Pancreas (tissue), 10 donors: Measurements from ENCODE around the gene SNCA. TPM values are rescaled to one million over a fixed set of nuclear protein-coding genes. Genes with fewer than 3 reads are reported as not detected.

Source experiments
- ATAC-seq, 4 donors: fragments of 200-7000 bp; cut with Tn5 transposase; one replicate each; pipeline versions ENCODE4 v1.8.0 to v1.9.1; 2020; ENCODE audit warnings: mild to moderate bottlenecking in 4 of 4, moderate library complexity in 4 of 4
- DNase-seq, 6 donors: peaks; one replicate each; pipeline ENCODE4 v3.0.0-alpha.2; 2020
- FAIRE-seq: peaks from 2 replicates; lab custom pipeline; 2012; peaks lifted over from hg19 to GRCh38; lab: Jason Lieb, UNC
- H3K27ac ChIP-seq, 4 donors: fragments of 200-600 bp; sonication (generic); 1 replicate in 3 of 4; 2 replicates in 1 of 4; pipeline versions ENCODE4 v1.5.0 to v1.8.0; 2020
- H3K27me3 ChIP-seq, 4 donors: fragments of 200-600 bp; one replicate each; pipeline ENCODE4 v1.8.0; 2021
- H3K36me3 ChIP-seq, 3 donors: fragments of 200-600 bp; sonication (generic) in 1 of 3; one replicate each; pipeline versions ENCODE4 v1.5.0 to v1.8.0; 2020 to 2021
- H3K4me1 ChIP-seq, 3 donors: fragments of 200-600 bp; one replicate each; pipeline ENCODE4 v1.8.0; 2021
- H3K4me3 ChIP-seq, 4 donors: fragments of 200-600 bp; sonication (generic) in 2 of 4; one replicate each; pipeline versions ENCODE4 v1.5.0 to v1.8.0; 2020 to 2021
- H3K9me3 ChIP-seq, 4 donors: fragments of 200-600 bp; one replicate each; pipeline ENCODE4 v1.8.0; 2021
- WGBS, 2 donors: extraction: QIAGEN DNeasy Blood & Tissue Kit; methylation state at CpG; one replicate each; pipeline ENCODE4 v1.1.7; 2013; 5-methylcytosine and 5-hydroxymethylcytosine counted together
- intact Hi-C, 3 donors: fragments of 100-400 bp; cut with DNase I; formaldehyde crosslinking; loops; one replicate each; pipeline versions ENCODE4 v1.11.1 to v1.14.2; 2022
- polyA plus RNA-seq, 2 donors: library from polyadenylated mRNA; stranded (reverse); fragments of 200-250 nt; gene quantifications; one replicate each; pipeline ENCODE4 v1.2.3, GENCODE V29; 2013
- total RNA-seq, 6 donors: library from RNA; stranded (reverse); fragmentation: NEBNext Ultra II Directional in 4 of 6; extraction: Animal tissue kit (Norgen Biotek cat#: 25700) in 4 of 6; gene quantifications; one replicate each; pipeline versions ENCODE4 v1.2.1 to v1.2.4, GENCODE V29; 2021 to 2023
- TF ChIP-seq, protein P1 (sequence below), 4 donors: fragments of 200-600 bp; sonication (generic) in 3 of 4; IDR thresholded peaks; one replicate each; pipeline versions ENCODE4 v1.5.0 to v1.8.0; 2021; ENCODE audit warnings: antibody characterized with exemption in 4 of 4
- donor health status: healthy with polysubstance abuse.
- donor health status: DM: no; HTN: no; CAD: no; lungs with moderate emphysema.
- donor health status: DM: no; HTN: no; CAD: no.
- donor health status: control.
- donor health status: control.
- donor health status: Bipolar disorder and iron deficiency.
- donor health status: DM: yes; HTN: yes; CAD: no.
- donor health status: DM: no; HTN: no; CAD: no.
- donor health status: DM: no; HTN: no; CAD: no.
- donor health status: DM: yes; HTN: yes; CAD: no.

Gene SNCA
- total and polyA plus RNA-seq, 8 donors = 0.23 to 5.6 (median 1.7) TPM

DNA sequence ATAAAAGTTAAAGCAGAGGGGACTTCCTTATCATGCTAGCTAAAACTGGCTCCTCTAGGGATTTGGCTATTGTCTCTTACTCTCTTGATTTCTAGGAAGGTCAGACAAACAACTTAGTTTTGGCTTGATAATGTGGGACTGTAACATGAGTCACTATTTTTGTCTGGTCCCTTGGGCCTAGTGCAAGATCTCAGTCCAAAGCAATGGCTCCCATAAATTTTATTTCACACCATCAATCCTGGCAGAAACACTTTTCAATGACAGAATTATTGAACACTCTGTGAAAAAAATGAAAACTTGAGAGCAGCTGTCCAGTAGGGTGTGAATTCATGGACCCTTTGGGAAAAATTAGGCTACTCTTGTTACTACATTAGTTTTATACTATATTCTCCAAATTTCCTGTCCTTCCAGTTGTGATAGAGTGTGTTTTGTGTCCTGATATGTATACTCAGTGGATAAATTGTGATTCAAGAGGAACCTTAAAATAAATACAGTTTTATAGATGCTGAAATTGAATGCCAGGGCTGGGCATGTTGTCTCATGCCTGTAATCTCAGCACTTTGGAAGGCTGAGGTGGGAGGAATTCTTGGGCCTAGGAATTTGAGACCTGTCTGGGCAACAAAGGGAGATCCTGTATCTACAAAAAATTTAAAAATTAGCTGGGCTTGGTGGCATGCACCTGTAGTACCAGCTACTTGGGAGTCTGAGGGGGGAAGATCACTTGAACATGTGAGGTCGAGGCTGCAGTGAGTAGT lies 10.8 kb upstream of the SNCA start:
- DNase-seq = no peak
- Histone ChIP-seq H3K4me3 (no peak overlapping the region), H3K36me3 (no peaks in the 10 kb centered on the region), H3K9me3 (no peaks in the 10 kb centered on the region), H3K27ac (no peak overlapping the region), H3K4me1 (no peaks in the 10 kb centered on the region), H3K27me3 (no peaks in the 10 kb centered on the region)
- ATAC-seq = no peak
- TF ChIP-seq, protein P1, sequence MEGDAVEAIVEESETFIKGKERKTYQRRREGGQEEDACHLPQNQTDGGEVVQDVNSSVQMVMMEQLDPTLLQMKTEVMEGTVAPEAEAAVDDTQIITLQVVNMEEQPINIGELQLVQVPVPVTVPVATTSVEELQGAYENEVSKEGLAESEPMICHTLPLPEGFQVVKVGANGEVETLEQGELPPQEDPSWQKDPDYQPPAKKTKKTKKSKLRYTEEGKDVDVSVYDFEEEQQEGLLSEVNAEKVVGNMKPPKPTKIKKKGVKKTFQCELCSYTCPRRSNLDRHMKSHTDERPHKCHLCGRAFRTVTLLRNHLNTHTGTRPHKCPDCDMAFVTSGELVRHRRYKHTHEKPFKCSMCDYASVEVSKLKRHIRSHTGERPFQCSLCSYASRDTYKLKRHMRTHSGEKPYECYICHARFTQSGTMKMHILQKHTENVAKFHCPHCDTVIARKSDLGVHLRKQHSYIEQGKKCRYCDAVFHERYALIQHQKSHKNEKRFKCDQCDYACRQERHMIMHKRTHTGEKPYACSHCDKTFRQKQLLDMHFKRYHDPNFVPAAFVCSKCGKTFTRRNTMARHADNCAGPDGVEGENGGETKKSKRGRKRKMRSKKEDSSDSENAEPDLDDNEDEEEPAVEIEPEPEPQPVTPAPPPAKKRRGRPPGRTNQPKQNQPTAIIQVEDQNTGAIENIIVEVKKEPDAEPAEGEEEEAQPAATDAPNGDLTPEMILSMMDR (IDR thresholded peaks at IDR 0.05) = no peak
- WGBS, 2 donors = 87 to 100% methylated on average over 1 of the region's 1 CpG
- intact Hi-C loops = no loop called here
- FAIRE-seq = no peak

DNA sequence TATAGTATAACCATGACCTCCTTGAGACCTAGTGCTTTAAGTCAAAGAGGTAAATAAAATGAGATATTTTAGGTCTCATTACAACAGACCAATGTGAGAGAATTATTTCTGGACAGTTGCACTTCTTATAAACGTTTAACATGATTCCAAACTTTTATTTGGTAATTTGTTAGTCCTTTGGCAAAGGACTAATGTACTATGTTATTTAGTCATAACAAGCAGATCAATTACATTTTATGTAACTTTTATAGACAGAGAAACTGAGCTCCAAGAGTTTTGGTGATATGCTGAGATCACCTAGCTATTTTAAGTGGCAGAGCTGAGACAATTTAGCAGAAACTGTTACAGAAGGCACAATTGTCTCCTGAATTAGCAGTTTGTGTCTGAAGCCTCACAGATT lies 2.6 kb upstream of the SNCA start:
- intact Hi-C loops = no loop called here
- ATAC-seq = no peak
- WGBS, 2 donors = 36 to 44% methylated on average over 1 of the region's 1 CpG

DNA sequence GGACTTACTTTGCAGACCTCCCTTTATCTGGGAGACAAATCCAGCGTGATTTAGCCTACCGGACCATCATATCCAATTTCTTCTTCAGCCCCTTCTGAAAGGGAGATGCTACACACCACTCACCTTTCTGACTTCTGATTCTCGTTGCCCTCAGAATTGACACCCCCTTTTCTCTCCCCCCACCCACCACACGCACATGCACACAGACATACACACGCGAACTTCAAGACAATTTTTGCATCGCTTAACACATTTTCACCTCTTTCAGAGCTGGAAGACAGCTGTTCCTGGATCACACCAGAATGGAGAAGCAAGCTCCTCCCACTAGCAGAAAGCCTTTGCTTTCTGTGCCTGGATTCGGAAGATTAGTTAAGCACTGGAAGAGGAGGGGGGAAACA lies 1.0 kb upstream of the SNCA start:
- FAIRE-seq = no peak

More for the DNA sequence above, 2.6 kb upstream of the SNCA start:
- Histone ChIP-seq H3K9me3 (no peaks in the 10 kb centered on the region), H3K27me3 (peaks cover 0 to 36% (median 3%) of the 10 kb centered on the region in 4 donors), H3K27ac (no peak overlapping the region), H3K4me3 (no peak overlapping the region), H3K4me1 (no peaks in the 10 kb centered on the region), H3K36me3 (no peaks in the 10 kb centered on the region)
- FAIRE-seq (no peak), DNase-seq (no peak)
- TF ChIP-seq, protein P1 (IDR thresholded peaks at IDR 0.05) = no peak

DNA sequence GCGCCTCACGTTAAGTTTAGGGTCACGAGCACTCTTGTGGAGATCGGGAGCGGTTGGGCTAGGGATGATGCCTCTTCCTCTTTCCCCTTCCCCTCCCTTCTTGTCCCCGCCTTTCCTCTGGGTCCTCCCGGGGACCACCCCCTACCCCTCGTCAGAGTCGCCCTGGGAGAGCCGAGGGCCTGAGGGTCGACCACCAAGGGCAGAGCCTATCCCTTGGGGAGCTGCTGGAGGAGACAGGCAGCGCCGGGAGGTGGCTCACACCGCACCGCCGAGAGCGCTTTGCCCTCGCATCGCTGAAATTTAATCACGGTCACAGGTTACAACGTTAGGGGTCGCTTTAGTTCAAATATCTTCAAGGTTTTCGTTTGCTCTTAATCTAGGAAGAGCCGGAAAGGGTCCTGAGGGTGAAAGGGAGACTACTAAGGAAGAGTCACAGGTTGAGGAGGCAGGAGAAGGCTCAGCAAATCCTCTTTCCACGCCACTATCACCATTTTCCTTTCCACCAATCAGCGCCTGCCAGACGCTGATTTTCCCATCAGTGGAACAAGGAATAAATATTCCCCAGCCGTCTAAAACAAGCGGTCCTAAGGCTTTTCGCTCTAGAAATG lies 528 bp upstream of the SNCA start:
- H3K9me3 ChIP-seq = no peaks in the 10 kb centered on the region
- H3K36me3 ChIP-seq = no peaks in the 10 kb centered on the region
- ATAC-seq (peak; percentile 20 to 73 (median 62)), DNase-seq (peak in 4 of 6 donors; percentile 23 to 59 (median 44)), FAIRE-seq (no peak)
- TF ChIP-seq, protein P1 (IDR thresholded peaks at IDR 0.05) = no peak
- peak overlapping the region; percentile 22 to 54 (median 40) for H3K4me3 ChIP-seq
- intact Hi-C loops = no loop called here
- WGBS, 2 donors = 2% methylated on average over 30 of the region's 30 CpGs
- H3K4me1 ChIP-seq = no peaks in the 10 kb centered on the region
- no peak overlapping the region for H3K27ac ChIP-seq
- H3K27me3 ChIP-seq = peaks cover 0 to 36% (median 3%) of the 10 kb centered on the region in 4 donors

More for the DNA sequence above, 1.0 kb upstream of the SNCA start:
- no peak for DNase-seq
- Histone ChIP-seq H3K36me3 (no peaks in the 10 kb centered on the region), H3K9me3 (no peaks in the 10 kb centered on the region), H3K27me3 (peaks cover 0 to 36% (median 3%) of the 10 kb centered on the region in 4 donors), H3K27ac (no peak overlapping the region), H3K4me3 (peak overlapping the region in 1 of 4 donors; percentile 42), H3K4me1 (no peaks in the 10 kb centered on the region)
- 6% methylated on average over 8 of the region's 8 CpGs for WGBS, 2 donors
- ATAC-seq = peak; percentile 31 to 46 (median 41)
- TF ChIP-seq, protein P1 (IDR thresholded peaks at IDR 0.05) = no peak
- intact Hi-C loops = no loop called here
